Measurements from ENCODE around the gene MAGEA6.

The MAGEA6 gene

GRCh38 chrX:152733261-152733975 lies 36.1 kb downstream of the MAGEA6 start, which contains the start of the genes CSAG1 and MAGEA12:
CSAG1 (minus strand) TSS chrX:152733721; CDS start chrX:152732460, 1,261 bp downstream.
MAGEA12 (plus strand) TSS chrX:152733757; CDS start chrX:152736162, 2,405 bp downstream.
- no peak for DNase-seq (ENCODE audit: low read depth)

GRCh38 chrX:152725409-152725808 lies 44.1 kb downstream of the MAGEA6 start:
- no peak for DNase-seq (ENCODE audit: low read depth)

Measured in T-helper 22 cell (primary cell).